NB4 (cell line): ENCODE results near the gene RTL1.

Experiments
- CTCF ChIP-seq: IDR thresholded peaks from one replicate; pipeline ENCODE4 v1.5.1; 2012; ENCODE audit warnings: low read depth, low read length
- MAX ChIP-seq: IDR thresholded peaks from 2 replicates; pipeline ENCODE4 v1.6.1; 2011; ENCODE audit warnings: low read depth, low read length
- POLR2A ChIP-seq: IDR thresholded peaks from 2 replicates; pipeline ENCODE4 v1.6.1; 2011; ENCODE audit warnings: mild to moderate bottlenecking; ENCODE audit not compliant: insufficient read length; ENCODE audit errors: extremely low read depth

GRCh38 chr14:100944052-100944451 is 40.5 kb upstream of the RTL1 start:
- TF ChIP-seq POLR2A (no peak), CTCF (no peak), MAX (no peak)
